ENCODE measurements around the gene TRIM13.

DNA sequence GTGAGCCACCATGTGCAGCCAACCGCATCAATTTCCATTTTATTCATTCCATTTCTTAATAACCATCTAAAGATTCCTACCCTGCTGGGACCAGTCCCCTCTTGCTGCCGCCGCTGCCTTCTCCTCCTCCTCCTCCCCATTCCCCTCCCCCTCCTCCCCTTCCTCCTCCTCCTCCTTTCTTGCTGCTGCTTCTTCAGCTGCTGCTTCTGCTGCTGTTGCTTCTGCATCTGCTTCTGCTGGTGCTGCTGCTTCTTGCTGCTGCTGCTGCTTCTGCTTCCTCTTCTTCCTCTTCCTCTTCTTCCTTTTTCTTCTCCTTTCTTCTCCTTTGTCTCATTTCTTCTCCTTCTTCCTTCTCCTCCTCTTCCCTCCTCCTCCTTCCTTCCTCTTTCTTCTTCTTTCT is 40.7 kb upstream of the TRIM13 start:
- TF ChIP-seq EZH2 (IDR thresholded peaks at IDR 0.05; ENCODE audit: borderline replicate concordance, insufficient read depth, low read length, poor library complexity, severe bottlenecking) (no peak), RAD21 (conservative IDR thresholded peaks at IDR 0.05) (no peak), CTCF (IDR thresholded peaks at IDR 0.05; ENCODE audit: poor library complexity, severe bottlenecking) (no peak), TAF1 (IDR thresholded peaks at IDR 0.05; ENCODE audit: low read depth) (no peak), REST (IDR thresholded peaks at IDR 0.05; ENCODE audit: borderline replicate concordance) (no peak)
